ENCODE results near the gene TYW1B.
"Not testable (repeated sequence)": the region's sequence is repeated elsewhere in the genome, so short reads cannot be mapped to it uniquely, and the experiment has no call there.

DNA sequence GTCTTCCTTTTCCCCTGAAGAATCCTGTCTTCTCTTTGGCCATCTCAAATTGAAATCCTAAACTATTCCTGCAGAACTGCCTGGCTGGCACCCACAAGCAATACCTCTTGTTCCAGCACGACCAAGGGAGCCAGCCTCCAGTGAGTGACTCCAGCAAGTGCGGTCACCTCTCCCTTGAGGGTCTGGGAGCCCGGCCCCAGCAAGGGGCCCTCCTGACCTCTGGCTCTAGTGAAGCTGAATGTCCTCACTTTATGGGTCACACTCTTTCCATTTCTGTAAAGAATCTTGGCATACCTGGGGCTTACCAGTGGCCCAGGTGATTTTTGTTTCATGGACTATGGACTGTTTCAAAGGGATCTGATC lies 37.3 kb downstream of the TYW1B start:
- TF ChIP-seq, protein P1, sequence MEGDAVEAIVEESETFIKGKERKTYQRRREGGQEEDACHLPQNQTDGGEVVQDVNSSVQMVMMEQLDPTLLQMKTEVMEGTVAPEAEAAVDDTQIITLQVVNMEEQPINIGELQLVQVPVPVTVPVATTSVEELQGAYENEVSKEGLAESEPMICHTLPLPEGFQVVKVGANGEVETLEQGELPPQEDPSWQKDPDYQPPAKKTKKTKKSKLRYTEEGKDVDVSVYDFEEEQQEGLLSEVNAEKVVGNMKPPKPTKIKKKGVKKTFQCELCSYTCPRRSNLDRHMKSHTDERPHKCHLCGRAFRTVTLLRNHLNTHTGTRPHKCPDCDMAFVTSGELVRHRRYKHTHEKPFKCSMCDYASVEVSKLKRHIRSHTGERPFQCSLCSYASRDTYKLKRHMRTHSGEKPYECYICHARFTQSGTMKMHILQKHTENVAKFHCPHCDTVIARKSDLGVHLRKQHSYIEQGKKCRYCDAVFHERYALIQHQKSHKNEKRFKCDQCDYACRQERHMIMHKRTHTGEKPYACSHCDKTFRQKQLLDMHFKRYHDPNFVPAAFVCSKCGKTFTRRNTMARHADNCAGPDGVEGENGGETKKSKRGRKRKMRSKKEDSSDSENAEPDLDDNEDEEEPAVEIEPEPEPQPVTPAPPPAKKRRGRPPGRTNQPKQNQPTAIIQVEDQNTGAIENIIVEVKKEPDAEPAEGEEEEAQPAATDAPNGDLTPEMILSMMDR (conservative IDR thresholded peaks at IDR 0.05; ENCODE audit: low read depth, low read length), result not testable (repeated sequence)
- not testable (repeated sequence) for TF ChIP-seq EZH2 (IDR thresholded peaks at IDR 0.05; ENCODE audit: borderline replicate concordance, low read depth, low read length, poor library complexity, severe bottlenecking)
